GM18519 (cell line): ENCODE measurements around the gene NFIX.

Experiments
- ATAC-seq: cut with Tn5 transposase; IDR thresholded peaks from one replicate; pipeline ENCODE4 v1.9.1; 2021; ENCODE audit warnings: mild to moderate bottlenecking, moderate library complexity; ENCODE audit not compliant: unreplicated experiment, low FRiP score

The NFIX gene

DNA sequence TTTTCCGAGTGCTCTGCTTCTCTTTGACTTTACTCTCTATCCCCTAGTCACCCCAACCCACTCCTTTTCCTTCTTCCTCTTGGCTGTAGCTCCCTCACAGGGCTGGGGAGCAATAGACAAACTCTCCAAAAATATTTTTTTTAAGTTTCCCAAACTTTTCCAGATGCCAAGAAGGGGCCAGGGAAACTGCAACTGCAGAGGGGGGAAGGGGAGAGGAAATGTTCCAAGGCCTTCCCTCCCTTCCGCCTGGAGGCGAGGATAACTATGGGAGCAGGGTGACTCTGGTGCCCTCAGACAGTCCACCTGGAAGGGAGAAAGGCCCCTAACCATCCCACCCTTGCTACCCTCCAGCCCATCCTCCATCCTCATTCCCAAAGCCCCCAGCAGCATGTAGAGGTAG is 58.0 kb downstream of the NFIX start:
- no peak for ATAC-seq

GRCh38 chr19:13053761-13054625 is 58.7 kb downstream of the NFIX start:
- no peak for ATAC-seq

GRCh38 chr19:13054626-13055212 is 59.4 kb downstream of the NFIX start:
- no peak for ATAC-seq

DNA sequence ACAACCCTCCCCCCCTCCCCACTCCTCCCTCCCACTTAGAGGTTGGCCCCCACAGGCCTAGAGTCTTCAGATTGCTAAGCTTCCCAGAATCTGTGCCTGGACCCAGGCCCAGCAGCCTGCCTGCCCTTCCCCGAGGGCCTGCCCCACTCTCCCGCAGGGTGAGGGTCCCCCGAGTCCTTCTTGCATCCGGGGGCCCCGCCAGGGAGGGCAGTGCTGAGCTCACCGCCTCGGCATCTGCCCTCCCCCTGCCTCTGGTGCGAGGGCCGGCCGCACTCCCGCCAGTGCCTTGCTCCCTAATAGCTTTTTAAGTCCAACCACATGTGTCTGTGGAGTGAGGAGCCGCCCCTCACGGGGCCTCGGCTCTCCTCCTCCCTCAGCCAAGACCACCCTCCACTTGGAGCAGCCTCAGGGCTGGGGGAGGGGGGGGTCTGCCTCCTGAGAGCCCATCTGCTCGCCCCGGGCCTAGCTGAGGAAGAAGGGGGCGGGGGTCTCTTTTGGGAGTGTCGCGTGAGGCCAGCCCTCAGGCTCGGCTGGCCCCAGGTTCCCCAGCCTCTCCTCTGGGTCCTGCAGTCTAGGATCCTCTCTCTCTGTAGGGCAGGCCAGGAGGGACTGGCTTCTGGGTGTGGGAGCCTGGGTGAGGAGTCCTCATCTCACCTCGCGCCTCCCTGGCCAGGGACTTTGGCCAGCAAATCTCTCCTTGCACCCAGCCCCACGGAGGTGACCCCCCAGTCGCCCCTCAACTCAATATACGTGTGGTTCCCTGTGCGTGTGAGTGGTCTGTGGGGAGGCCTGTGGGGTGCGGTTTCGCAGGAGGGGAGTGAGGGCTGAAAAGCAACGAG is 60.2 kb downstream of the NFIX start:
- no peak for ATAC-seq

- ATAC-seq = no peak
Measured at GRCh38 chr19:13056052-13056660, 60.9 kb downstream of the NFIX start.

DNA sequence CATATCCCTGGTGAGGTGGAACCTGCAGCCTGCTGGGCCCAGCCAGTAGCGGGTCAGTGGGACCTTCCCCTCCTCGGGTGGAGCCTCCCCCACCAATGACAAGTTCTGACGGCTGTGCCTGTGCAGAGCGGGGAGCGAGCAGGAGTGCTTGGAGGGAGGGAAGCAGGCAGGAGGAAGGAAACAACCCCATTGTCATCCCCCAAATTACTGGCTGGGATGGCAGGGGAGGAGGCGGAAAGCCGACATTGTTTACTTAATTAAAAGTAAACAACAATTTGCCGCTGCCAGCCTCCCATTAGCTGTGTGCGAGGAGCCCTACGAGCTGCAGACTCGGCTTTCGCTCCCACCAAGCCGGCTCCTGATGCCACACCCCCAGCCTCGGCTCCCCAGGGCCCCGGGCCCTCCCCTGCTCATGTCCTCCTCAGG is 61.9 kb downstream of the NFIX start:
- no peak for ATAC-seq

DNA sequence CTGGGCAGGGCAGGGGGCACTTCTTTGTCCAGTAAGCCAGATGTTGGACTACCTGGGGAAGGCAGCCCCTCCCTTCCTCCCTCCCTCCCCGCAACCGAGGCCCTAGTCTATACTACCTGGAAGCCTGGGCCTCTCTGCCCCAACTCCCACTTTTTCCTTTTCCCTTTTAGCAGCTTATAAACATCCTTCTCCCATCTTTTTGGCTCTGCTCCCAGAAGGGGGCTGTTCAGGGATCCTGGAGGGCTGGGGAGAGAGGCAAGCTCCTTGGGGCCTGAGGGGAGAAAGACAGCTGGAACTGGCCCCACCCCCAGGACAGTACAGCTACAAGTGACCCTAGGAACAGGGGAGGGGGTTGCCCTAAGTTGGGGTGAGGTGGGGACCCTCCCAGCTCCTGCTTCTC is 62.5 kb downstream of the NFIX start:
- no peak for ATAC-seq

GRCh38 chr19:13058951-13059660 is 63.8 kb downstream of the NFIX start:
- no peak for ATAC-seq

- no peak for ATAC-seq
Measured at GRCh38 chr19:13060233-13060963, 65.1 kb downstream of the NFIX start.

GRCh38 chr19:13060964-13061927 is 66.0 kb downstream of the NFIX start:
- no peak for ATAC-seq

GRCh38 chr19:13062317-13062716 is 67.0 kb downstream of the NFIX start:
- ATAC-seq = no peak

- ATAC-seq = no peak
Measured at GRCh38 chr19:13063461-13064091, 68.3 kb downstream of the NFIX start.

DNA sequence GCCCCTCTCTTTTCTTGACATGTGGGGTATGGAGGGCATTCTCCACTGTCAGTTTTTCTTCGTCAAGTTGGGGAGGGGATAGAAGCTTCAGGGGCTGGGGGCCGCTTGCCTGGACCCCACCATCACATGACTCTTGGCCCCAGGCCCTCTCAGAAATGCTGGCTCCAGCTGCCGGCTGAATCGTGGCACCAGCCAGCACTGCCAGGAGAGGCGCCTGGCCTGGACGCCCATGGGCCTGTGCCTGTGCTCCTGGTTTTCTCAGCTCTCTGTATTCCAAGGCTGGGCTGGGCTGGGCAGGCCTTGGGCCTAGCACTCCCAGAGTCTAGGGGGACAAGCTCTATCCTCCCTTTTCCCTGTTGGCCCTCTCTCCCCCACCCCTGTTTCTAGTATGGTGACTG is 68.8 kb downstream of the NFIX start:
- no peak for ATAC-seq

DNA sequence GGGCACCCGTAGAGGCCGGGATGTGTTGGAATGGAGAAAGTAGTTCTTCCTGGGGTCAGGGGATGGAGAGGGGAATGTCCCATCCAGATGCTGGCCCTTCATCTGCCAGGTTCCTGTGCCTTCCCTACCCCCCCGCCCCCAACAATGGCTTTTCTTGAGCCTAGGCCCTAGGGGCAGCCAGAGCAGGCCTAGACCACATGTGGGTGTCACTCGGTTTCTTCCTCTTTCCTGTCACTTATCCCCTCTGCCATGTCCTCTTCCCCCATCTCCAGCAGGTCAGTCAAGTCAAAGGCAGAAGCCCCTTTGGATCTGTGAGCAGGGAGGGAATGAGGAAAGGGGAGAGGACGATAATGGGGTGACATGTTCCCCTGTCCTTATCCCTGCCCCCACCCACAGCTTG is 71.0 kb downstream of the NFIX start:
- ATAC-seq = no peak

DNA sequence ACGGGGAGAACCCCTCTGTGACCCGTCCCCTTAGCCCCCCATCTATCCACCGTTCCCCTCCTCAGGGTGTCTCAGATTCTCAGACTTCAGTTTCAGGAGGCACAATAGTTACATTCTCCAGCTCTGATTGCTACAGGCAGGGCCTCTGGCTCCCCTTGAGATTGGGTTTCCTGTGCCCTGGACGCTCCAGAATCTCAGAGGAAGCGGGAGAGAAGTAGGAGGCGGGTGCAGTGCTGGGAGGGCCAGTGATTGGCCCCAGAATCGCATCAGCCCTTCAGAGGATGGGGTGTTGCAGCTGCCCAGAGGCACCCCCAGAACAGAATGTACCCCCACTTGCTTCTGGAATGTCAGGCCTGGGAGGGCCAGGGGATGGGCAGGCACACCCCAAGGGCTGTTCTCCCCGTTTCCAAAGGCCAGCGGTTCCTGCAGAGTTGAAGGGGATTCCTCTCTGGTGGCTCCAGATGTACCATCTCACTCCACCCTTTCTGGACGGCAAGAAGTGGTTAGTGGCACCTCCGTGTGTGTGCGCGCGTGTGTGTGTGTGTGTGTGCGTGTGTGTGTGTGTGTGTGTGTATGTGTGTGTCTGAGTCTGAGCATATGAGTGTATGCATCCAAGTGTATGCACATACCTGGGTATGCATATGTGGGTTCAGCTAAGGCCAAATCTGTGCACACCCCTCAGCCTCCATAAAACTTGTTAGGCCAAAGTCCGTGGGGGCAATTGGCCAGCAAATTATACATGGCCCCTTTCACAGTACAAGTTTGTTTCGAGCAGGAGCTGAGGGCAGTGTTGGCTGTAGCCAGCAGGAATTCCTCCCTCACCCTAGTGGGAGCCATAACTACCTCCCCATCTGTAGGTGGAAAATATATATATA is 71.9 kb downstream of the NFIX start:
- ATAC-seq = no peak

DNA sequence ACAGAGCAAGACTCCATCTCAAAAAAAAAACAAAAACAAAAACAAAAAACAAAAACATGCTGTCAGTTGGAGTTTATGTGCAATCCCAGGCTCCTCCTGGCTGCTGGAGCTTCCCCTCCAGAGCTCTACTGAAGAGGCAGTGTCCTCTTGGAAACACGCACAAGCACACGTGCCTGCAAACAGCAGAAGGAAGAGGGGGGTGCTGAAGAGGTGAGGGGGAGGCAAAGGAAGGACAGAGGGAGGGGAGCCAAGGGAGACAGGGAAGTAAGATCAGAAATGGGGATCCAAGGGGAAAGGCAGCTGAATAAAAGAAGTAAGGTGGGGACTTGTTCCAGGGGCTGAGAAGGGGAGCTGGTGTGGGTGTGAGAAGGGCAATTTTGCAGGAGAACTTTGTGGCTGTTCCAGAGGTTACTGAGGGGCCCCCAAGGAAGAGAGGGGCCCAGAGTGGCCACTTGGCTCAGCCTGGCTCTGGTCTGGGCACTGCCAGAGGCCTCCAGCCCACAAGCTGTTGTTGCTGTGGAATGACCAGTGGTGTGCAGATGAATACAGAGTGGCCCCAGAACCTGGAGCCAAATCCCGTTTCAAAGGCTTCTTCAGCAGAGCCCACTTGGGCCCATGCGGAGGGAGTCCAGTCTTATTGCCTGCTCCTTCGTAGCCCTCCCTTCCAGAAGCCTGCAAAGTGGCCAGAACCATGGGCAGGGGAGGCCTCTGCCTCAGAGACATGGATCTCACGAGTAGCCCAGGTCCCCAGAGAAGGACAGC is 73.0 kb downstream of the NFIX start:
- no peak for ATAC-seq
